GM12875 (cell line): ENCODE data around the gene SLC7A14.
"Not testable (repeated sequence)": the region's sequence is repeated elsewhere in the genome, so short reads cannot be mapped to it uniquely, and the experiment has no call there.

Source experiments
- H3K4me3 ChIP-seq: one replicate; pipeline ENCODE4 v1.5.1; 2011; ENCODE audit warnings: low read depth, low read length, control low read depth
- TF ChIP-seq, protein P1 (sequence below): IDR thresholded peaks from 2 replicates; pipeline ENCODE4 v1.5.1; 2011; ENCODE audit warnings: low read depth, mild to moderate bottlenecking, control low read depth, inconsistent platforms, low read length, moderate library complexity, borderline replicate concordance; ENCODE audit not compliant: insufficient read depth

The SLC7A14 gene

DNA sequence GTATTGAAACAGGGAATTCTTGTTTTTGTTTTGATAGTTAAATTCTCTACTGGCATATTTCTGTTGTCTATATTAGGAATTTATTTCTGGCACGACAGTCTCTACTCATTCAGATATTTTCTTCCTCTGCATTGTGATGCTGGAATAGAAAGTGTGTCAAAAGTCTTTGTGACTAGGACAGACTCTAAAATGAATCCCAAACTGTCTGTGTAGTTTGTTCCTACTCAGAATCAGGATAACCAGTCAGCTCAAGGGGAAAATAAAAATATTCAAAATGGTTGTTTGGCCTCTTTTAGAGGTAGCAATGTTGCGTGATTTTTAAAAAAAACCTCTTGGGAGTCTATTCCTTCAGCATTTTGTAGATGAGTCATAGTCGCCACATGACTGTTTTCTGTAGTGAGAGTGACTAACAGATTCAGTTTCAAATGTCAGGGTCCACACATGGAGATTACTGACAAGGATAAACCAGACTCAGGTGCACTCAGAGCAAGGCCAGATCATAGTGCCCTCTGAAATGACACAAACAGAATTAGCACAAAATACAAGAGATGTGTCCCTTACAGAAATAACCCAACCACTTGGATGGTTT lies 13.1 kb downstream of the SLC7A14 start:
- no peak overlapping the region for H3K4me3 ChIP-seq
- TF ChIP-seq, protein P1, sequence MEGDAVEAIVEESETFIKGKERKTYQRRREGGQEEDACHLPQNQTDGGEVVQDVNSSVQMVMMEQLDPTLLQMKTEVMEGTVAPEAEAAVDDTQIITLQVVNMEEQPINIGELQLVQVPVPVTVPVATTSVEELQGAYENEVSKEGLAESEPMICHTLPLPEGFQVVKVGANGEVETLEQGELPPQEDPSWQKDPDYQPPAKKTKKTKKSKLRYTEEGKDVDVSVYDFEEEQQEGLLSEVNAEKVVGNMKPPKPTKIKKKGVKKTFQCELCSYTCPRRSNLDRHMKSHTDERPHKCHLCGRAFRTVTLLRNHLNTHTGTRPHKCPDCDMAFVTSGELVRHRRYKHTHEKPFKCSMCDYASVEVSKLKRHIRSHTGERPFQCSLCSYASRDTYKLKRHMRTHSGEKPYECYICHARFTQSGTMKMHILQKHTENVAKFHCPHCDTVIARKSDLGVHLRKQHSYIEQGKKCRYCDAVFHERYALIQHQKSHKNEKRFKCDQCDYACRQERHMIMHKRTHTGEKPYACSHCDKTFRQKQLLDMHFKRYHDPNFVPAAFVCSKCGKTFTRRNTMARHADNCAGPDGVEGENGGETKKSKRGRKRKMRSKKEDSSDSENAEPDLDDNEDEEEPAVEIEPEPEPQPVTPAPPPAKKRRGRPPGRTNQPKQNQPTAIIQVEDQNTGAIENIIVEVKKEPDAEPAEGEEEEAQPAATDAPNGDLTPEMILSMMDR = no peak

DNA sequence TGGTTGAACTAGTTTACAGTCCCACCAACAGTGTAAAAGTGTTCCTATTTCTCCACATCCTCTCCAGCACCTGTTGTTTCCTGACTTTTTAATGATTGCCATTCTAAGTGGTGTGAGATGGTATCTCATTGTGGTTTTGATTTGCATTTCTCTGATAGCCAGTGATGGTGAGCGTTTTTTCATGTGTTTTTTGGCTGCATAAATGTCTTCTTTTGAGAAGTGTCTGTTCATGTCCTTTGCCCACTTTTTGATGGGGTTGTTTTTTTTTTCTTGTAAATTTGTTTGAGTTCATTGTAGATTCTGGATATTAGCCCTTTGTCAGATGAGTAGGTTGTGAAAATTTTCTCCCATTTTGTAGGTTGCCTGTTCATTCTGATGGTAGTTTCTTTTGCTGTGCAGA lies 18.3 kb downstream of the SLC7A14 start:
- H3K4me3 ChIP-seq = not testable (repeated sequence)

DNA sequence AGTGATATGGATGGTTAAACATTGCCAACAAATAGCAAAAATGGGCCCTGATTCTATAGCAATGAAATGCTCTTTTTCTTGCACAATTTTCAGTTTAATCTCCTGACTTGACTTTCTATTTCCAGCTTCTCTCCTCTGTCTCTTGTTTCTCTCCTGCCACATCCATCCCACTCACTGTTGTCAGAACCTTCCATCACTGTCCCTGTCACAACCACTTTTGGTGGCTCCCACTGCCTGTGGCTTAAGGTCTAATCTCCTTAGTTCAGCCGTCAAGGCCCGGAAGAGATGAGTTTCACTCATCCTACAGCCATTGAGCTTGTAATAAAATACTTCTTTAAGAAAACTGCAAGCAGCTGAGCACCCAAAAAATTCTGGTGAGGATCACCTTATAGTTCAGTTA lies 19.5 kb downstream of the SLC7A14 start:
- H3K4me3 ChIP-seq = no peak overlapping the region
- TF ChIP-seq, protein P1 = no peak

DNA sequence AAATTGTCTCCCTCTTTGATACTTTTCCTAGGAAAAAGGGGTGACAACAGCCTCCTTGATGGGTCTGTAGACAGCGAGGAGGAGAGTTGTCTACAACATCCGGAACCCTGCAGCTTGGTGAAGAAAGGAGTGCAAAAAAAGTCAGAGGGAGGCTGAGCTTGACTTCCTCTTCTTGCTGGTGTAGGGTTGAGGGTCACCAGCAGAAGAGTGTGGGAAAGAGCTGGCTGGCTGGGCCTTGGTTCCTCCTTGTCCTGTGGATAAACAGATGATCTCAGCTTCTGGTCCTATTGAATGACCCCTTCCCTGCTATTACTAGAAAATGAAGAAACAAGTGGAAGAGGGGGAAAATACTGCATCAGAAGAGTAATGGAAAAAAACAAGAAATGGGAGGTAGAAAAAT lies 20.4 kb downstream of the SLC7A14 start:
- H3K4me3 ChIP-seq = no peak overlapping the region
- TF ChIP-seq, protein P1 = no peak

DNA sequence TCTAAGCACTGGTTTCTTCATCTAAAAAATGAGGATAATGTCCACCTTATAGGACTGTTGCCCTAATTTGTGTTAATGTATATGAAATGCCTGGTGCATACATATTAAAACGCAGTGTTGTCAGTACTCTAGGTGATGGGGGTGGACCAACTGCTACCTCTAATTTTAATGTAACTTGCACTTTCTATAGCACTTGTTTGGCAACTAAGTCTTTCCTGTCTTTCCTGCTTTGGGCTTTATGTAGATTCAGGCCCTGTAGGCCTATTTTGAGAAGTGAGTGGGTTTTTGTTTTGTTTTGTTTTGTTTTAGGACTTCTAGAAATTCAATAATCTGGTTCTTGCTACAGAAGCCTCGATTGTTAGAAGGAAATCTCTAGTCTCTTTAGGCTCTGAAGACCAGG lies 21.2 kb downstream of the SLC7A14 start:
- TF ChIP-seq, protein P1 = no peak

DNA sequence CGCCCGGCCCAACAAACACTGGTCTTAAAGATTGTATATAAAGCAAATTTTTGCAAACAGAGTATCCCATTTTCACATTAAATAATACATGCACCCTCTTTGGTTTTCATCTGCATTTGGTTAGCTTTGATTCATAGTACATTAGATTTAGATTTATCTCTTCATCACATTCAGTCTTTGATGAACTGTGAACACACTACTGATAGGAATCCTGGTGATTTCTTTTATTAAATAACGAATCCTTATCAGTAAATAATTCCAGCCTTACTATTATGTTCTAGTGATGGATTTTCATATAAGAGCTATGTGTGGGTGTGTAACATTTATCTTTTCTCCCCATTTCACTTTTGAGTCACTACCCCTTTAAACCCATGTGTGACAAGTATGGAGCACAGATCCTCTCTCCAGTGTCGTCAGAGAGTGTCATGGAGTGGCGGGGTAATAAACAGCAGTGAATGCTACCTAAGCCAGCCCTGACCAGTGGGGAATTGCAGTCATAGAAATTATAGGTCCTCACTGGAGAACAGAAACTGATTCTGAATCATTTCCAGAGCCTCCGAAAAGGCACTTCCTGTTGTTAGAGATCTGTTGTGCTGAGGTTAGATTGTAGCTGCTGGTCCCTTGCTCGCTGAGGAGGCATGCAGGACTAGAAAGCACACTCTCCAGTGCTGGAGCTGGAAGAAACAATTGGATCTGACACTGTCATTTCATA lies 22.0 kb downstream of the SLC7A14 start:
- H3K4me3 ChIP-seq = no peak overlapping the region
- TF ChIP-seq, protein P1 = no peak

More for the DNA sequence above, 21.2 kb downstream of the SLC7A14 start:
- no peak overlapping the region for H3K4me3 ChIP-seq

DNA sequence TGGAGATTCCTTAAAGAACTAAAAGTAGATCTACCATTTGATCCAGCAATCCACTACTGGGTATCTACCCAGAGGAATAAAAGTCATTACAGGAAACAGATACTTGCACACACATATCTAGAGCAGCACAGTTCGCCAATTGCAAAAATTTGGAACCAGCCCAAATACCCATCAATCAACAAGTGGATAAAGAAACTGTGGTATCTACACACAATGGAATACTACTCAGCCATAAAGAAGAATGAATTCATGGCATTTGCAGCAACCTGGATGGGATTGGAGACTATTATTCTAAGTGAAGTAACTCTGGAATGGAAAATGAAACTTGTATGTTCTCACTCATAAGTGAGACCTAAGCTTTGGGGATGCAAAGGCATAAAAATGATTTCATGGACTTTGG lies 23.8 kb downstream of the SLC7A14 start:
- TF ChIP-seq, protein P1 = no peak
- no peak overlapping the region for H3K4me3 ChIP-seq
